SJCRH30 (cell line): Measurements from ENCODE around the gene FIBCD1. TPM values are rescaled to one million over a fixed set of nuclear protein-coding genes. Genes with fewer than 3 reads are reported as not detected.

Experiments
- DNase-seq, 2 experiments: peaks; one replicate each; pipeline ENCODE4 v3.0.0-alpha.2; 2015 to 2020
- H3K27ac ChIP-seq: fragments of 250-450 bp; sonication (Bioruptor Pico); 2 replicates; pipeline ENCODE4 v1.5.1; 2020; ENCODE audit warnings: mild to moderate bottlenecking, moderate library complexity
- H3K27me3 ChIP-seq: fragments of 250-450 bp; sonication (Bioruptor Pico); 2 replicates; pipeline ENCODE4 v1.5.1; 2020; ENCODE audit warnings: mild to moderate bottlenecking, moderate library complexity
- H3K36me3 ChIP-seq: fragments of 250-450 bp; sonication (Bioruptor Pico); 2 replicates; pipeline ENCODE4 v1.5.1; 2020; ENCODE audit warnings: mild to moderate bottlenecking, moderate library complexity
- H3K4me1 ChIP-seq: fragments of 250-450 bp; sonication (Bioruptor Pico); 2 replicates; pipeline ENCODE4 v1.5.1; 2020; ENCODE audit warnings: mild to moderate bottlenecking, moderate library complexity
- H3K4me3 ChIP-seq: fragments of 250-450 bp; sonication (Bioruptor Pico); 2 replicates; pipeline ENCODE4 v1.5.1; 2020; ENCODE audit warnings: mild to moderate bottlenecking, moderate library complexity
- H3K9me3 ChIP-seq: fragments of 250-450 bp; sonication (Bioruptor Pico); replicated peaks from 2 replicates; pipeline ENCODE4 v1.5.1; 2020; ENCODE audit warnings: mild to moderate bottlenecking, moderate library complexity
- total RNA-seq: library from RNA; depleted of rRNA; stranded (reverse); fragments of >200 nt; shearing (Covaris generic); gene quantifications from 2 replicates; pipeline ENCODE4 v1.2.3, GENCODE V29; 2014

Gene FIBCD1
- total RNA-seq, 1 experiment from 2014 or later, result 2.8 TPM

DNA sequence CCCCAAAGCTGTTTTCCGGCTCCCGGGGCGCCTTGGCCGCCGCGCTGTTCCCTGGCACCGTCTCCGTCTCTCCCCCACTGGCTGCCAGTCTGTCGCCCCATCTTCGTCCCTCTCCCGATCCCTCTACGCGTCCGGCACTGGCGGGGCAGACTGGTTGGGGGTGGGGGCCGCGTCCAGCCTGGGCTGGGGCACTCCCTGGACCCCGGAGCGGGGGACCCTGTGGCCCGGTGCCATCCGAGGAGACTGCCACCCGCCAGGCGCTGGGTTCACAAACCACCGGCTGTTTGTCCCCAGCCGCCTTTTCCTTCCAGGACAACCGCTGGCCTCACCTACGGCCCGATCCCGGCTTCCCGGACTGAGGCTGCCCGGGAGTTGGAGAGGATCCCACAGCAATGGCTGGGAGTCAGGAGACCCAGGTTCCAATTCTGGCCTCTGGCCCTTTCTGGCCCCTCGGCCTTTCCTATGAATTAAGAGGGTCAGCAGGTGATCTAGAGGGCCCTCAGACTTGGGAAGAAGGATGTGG is 1.0 kb upstream of the FIBCD1 start:
- Histone ChIP-seq H3K9me3 (no peaks in the 10 kb centered on the region), H3K4me1 (peaks cover 7% of the 10 kb centered on the region), H3K27ac (no peak overlapping the region), H3K36me3 (no peaks in the 10 kb centered on the region), H3K4me3 (no peak overlapping the region), H3K27me3 (peaks cover 29% of the 10 kb centered on the region)
- no peak for DNase-seq

DNA sequence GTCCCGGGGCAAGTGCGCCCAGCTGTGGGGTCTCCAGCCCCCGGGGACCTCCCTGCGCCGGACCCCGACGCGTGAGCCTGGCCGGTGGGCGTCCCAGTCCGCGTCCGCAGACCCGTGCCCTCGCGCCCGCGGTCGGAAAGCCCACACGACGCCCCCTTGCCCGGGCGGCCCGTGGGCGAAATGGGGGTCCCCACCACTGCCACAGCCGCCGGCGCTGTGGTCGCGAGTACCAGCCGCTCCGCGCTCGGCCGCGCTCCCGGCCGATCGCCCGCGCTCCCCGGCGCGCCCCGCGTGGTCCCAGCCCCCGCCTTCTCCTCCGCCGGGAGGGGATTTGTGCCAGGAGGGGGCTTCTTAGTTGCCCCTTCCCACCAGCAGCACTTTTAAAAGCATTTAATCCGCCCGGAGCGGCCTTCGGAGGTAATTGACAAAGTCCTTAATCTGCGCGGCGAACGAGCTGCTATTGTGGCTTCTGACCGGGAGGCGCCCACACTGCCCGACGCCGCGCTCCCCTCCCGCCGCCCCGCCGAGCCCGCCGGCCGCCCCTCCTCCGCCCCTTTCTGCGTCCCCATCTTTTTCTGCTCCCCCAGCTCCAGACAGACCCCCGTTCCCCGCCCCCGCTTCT is 469 bp upstream of the FIBCD1 start:
- Histone ChIP-seq H3K27me3 (peaks cover 33% of the 10 kb centered on the region), H3K36me3 (no peaks in the 10 kb centered on the region), H3K4me3 (peak overlapping the region; percentile 64), H3K4me1 (peaks cover 7% of the 10 kb centered on the region), H3K9me3 (no peaks in the 10 kb centered on the region), H3K27ac (no peak overlapping the region)
- no peak for DNase-seq

DNA sequence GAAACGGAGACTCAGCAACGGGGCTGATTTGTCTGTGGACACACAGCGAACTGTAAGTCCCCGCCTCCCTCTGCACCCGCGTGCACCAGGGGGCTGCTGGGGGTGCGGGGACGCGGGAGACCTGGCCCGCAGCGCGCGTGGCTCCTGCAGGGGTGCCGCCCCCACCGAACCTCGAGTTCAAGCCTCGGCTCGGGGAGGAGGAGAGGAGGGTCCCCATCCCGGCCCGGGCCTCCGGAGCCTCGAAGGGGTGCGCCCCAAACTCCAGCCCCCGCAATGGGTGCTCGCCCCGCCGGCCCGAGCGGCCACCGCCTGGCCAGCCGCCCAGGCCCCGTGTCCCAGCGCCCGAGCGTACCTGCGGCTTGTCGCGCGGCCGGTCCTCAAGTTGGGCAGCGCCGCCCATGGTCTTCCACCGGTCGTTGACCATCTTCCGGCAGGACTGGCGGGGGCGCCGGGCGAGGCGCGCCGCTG is 829 bp downstream of the FIBCD1 start:
- Histone ChIP-seq H3K27ac (no peak overlapping the region), H3K4me3 (peak overlapping the region; percentile 64), H3K27me3 (peaks cover 43% of the 10 kb centered on the region), H3K36me3 (no peaks in the 10 kb centered on the region), H3K4me1 (peaks cover 7% of the 10 kb centered on the region), H3K9me3 (no peaks in the 10 kb centered on the region)
- DNase-seq, result no peak

DNA sequence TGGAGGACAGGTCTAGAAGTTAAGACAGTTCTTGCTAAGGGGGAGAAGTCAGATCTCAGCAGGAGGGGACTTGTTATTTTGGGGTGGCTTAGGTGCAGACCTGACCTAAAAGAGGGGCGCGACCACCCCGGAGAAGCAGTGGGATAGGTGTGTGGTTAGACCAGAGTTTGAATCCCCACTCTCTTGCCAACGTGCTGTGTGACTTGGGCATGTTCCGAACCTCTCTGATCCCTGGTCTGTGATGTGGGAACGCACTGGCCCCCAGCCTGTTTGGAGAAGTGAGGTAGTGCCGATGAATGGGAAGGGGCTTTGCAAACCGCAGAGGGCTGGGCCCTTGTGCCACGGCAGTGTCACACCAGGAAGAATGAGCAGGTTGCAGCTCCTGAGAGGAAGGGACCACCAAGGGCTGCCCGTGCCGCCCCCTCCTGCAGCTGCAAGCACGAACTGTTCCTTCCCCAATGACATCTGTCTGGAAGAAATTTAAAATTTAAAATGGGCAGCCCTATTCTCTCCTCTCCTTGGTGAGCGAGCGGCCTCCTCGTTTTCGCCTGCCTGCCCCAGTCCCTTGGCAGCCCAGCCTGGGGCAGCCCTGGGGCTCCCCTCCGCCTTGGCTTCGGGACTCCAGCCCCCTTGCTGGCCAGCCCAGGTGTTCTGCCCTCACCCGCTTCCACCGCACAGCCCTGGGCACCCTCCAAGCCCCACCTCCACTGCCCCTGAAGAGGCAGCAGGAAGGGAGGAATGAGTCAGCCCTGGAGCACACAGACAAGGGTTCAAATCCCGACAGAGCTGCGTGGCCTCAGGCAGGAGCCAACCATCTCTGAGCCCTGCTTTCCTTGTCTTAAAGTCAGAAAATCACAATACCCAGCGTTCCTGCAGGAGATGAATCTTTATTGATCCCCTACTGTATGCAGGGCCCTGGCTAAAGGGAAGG is 1.6 kb downstream of the FIBCD1 start:
- Histone ChIP-seq H3K4me3 (no peak overlapping the region), H3K9me3 (no peaks in the 10 kb centered on the region), H3K36me3 (no peaks in the 10 kb centered on the region), H3K27ac (no peak overlapping the region), H3K4me1 (peaks cover 7% of the 10 kb centered on the region), H3K27me3 (peaks cover 51% of the 10 kb centered on the region)
- DNase-seq, result no peak

DNA sequence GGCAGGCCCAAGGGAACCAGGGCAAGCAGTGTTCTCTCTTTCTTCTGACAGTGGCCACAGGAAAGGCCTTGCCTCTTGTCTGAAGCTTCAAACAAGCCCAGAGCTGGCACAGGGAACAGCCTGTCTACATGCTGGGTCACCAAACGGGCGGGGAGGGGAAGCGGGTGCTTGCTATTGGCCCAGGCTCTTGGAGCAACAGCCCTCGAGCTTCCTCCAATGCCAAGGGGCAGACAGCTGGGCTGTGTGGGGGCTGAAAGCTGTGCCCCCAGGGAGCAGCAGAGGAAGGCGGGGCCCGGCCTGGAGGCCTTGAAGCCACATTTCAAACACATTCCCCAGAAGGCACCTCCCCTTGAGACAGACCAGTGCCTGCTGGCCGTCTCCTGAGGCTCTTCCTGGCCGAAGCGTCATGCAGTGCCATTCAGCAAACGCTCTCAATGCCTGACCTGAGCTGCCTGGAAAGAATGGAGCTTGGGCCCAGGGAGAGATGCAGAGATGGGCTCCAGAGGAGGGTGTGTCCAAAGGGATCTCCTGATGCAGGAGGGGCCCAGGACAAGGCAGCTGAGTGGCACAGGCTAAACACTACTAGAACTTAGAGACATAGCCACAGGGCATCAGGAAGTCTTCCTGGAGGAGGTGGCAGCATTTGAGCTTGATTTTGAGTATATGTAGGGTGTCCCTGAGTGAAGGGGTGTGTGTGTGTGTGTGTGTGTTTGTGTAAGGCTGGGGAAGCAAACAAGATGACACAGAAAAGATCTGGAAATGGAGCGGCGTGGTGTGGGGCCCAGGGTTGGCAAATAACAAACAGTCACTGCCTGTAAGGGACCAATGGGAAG is 2.5 kb downstream of the FIBCD1 start:
- H3K4me3 ChIP-seq, result no peak overlapping the region
- no peaks in the 10 kb centered on the region for H3K36me3 ChIP-seq
- no peak overlapping the region for H3K27ac ChIP-seq
- peaks cover 14% of the 10 kb centered on the region for H3K4me1 ChIP-seq
- peaks cover 60% of the 10 kb centered on the region for H3K27me3 ChIP-seq
- DNase-seq, result peak; percentile 94 to 95
- H3K9me3 ChIP-seq, result no peaks in the 10 kb centered on the region

DNA sequence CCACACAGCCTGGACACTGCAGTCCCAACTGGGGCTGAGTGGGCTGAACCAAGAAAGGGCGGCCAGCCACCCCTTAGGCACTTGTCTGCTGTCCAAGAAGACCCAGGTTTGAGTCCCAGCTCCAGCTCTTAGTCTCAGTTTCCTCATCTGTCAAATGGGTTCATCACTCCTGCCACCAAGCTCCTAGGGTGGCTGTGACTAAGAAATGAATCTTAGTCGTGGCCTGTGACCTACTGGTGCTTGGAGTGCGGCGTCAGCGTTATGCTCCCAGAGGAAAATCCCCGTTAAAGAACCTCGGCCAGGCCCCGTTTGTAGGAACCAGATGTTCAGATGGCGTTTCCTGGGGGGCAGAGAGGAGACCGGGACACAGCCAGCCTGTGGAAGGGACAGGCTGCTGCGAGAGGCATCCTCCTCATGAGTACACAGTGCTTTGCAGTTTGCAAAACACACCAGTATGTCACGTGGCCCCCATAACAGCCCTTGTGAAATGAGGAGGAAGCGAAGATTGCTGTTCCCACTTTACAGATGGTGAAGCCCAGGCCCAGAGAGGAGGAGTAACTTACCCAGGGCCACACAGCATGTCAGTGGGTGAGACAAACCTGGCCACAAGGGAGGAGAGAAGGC is 3.3 kb downstream of the FIBCD1 start:
- H3K9me3 ChIP-seq, result no peaks in the 10 kb centered on the region
- H3K27me3 ChIP-seq, result peaks cover 64% of the 10 kb centered on the region
- H3K4me3 ChIP-seq, result no peak overlapping the region
- H3K4me1 ChIP-seq, result peaks cover 20% of the 10 kb centered on the region
- no peak overlapping the region for H3K27ac ChIP-seq
- H3K36me3 ChIP-seq, result no peaks in the 10 kb centered on the region
- no peak for DNase-seq

DNA sequence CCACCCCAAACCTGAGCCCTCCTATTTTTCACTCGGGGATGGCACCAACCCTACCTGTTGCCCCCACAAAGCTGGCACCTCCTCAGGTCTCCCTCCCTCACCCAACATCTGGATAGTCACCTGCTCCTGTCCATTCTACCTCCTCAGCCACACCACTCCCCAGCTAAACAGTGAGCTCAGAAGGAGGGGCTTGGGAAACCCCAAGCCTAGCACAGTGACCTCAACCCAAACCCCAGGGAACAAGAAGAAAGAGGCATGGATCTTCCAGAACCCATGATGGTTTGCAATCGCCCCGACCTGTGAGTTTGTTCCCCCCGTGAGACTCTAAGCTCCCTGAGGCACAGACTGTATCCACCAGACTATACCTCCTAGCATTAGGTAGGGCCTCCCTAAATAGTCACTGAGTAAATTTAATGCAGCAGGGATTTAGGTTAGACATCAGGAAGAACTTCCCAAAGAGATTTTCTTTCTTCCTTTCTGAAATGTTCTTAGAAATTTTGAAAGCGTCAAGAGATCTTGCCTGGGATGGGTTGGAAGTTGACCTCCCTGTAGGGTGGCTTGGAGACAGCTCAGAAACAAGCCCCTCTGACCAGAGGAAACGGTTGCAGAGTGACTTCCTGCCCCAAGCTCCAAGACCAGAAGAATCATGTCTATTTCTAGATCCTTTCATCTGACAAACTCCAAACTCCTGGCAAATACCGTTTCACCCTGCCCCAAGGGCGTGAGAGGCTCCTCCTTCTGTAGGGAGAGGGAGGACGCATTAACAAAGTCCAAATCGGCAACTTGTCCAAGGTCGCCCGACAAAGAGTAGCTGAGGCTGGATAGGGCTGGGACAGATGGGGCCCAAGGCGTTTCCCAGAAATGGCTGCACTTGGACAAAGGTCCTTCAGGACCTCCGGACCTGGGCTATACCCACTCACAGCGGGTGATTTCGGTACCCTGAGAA is 4.1 kb downstream of the FIBCD1 start:
- H3K9me3 ChIP-seq, result no peaks in the 10 kb centered on the region
- H3K27ac ChIP-seq, result no peak overlapping the region
- peaks cover 61% of the 10 kb centered on the region for H3K27me3 ChIP-seq

DNA sequence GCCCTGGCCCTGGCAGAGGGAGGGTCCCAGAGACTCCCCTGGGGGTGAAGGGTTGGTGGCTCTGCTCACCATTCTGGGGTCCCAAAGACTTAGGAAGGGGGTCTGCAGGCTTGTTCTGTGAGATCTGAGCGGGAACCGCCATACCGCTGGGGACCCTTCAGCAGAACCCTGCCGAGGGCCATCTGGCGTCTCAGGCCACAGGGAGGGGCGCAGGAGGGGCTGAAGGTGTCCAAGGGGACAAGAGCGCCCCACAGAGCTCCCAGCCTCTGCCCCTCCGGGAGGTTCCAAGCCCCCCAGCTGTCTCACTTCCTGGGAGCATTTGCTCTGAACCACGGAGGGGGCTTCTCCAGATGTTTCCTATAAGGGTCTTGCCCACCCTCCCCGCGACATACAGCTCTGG is 4.8 kb downstream of the FIBCD1 start:
- Histone ChIP-seq H3K36me3 (no peaks in the 10 kb centered on the region), H3K4me3 (no peak overlapping the region), H3K27ac (no peak overlapping the region), H3K27me3 (peaks cover 60% of the 10 kb centered on the region), H3K9me3 (no peaks in the 10 kb centered on the region), H3K4me1 (peaks cover 21% of the 10 kb centered on the region)
- DNase-seq, result no peak

More for the DNA sequence above, 4.1 kb downstream of the FIBCD1 start:
- no peaks in the 10 kb centered on the region for H3K36me3 ChIP-seq
- DNase-seq, result peak in 1 of 2 experiments; percentile 44
- no peak overlapping the region for H3K4me3 ChIP-seq
- peaks cover 20% of the 10 kb centered on the region for H3K4me1 ChIP-seq

DNA sequence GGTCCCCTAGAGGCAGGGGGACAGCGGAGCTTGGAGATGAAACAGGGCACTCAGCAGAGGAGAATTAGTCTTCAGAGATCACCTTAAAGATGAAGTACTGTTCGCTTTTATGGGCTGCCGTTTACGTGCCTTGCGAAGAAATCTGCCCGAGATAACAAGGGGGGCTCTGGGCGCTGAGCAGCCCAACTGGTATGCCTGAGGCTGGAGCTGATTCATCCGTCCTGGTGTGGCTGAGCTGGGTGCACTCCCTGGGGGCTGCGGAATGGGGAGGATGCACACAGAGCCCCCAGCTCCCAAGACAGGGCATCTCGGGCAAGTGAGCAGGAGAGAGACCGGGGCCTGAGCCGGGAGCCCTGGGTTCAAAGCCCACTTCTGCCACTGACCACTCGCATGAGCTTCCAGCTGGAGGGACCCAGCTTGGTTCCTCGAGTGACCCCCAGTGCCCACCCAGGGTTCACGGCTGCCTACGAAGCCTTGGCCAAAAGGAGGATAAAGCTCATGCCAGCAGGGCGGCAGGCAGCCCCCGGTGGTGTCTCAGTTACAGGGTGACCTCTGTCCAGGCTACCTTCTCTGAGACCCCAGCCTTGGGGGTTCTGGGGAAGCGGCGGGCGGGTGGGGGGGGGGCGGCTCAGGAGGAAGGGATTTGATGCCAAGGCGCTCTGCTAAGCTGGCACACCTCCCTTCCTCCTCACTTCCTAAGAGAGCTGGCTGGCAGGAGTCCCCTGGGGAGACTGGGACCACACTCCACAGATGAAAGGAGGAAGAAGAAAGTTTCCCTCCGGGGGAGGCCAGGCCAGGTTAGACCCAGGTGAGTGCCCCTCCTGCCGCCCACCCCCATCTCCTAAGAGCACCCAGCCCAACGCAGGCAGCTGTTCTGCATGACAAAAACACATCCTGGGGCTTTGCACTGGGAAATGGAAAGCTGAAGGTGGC is 5.7 kb downstream of the FIBCD1 start:
- no peaks in the 10 kb centered on the region for H3K9me3 ChIP-seq
- no peak for DNase-seq
- H3K4me3 ChIP-seq, result no peak overlapping the region
- no peak overlapping the region for H3K27ac ChIP-seq
- H3K36me3 ChIP-seq, result no peaks in the 10 kb centered on the region
- peaks cover 55% of the 10 kb centered on the region for H3K27me3 ChIP-seq
- peaks cover 30% of the 10 kb centered on the region for H3K4me1 ChIP-seq

DNA sequence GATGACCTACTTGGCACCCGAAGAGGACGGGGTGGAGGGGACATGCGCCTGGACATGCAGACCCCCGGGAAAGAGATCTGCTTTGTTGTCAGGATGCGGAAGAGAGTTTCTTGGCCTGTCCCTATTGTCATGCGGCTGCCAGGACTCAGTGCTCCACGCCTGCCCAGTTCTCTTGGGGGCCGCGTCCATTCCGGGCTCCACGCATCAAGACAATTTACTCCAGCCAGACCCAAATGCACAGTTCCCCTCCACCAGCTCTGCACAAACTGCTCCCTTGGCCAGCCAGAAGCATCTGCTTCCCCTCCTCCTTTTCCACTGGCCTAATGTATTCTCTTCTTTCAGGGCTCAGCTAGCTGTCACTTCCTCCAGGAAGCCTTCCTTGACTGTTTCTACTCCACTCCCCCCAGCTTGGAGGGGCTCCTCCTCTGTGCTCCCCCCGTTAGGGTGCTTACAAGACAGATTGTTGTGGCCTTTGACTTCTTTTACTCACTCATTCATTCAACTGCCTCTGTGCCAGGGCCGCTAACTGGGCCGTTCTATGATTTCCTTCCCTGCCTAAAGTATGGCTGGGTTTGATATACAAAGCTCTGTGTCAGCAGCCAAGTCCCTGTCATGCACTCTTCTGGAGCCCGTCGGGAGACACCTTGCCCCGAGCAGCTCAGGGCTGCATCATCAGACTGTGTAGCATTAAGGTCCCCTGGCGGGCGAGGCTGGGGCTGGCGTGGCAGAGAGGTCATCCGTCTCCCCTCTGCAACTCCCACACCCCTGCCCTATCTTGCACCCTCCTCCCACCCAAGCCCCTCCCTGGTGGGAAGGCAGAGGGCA is 6.6 kb downstream of the FIBCD1 start:
- Histone ChIP-seq H3K9me3 (no peaks in the 10 kb centered on the region), H3K36me3 (no peaks in the 10 kb centered on the region), H3K27me3 (peaks cover 49% of the 10 kb centered on the region), H3K4me1 (peaks cover 39% of the 10 kb centered on the region), H3K27ac (no peak overlapping the region), H3K4me3 (no peak overlapping the region)
- no peak for DNase-seq

DNA sequence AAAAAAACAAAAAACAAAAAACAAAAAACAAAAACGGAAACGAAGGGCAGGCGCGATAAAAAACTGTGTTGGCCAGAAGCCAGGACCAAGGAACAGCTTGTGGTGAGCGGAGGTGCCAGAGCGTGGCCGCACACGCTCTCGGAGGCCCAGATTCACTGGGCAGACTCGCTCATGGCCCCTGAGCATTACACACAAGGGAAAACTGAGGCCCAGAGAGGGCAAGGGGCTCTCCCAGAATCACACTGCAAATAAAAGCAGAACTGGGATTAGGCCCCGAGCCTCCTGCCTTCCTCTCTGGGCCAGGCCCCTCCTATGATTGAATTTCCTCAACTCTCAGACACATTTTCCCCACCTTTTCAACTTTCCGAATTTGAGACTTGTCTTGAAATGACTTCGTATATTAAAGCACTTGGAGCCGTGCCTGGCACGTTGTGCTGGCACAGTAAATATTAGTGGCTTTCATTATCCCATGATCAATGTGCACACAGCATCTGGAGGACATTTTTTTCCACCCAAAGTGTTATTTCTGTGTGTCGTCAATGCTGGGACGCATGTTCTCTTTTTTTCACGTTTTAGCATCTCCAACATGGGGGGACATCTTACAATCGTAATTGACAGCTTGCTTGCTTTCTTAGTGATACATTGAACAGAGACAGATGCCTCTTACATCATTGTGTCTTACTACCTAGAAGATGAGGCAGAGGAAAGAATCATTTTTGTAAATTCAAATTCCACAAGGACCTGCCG is 7.4 kb downstream of the FIBCD1 start:
- peak in 1 of 2 experiments; percentile 57 for DNase-seq

More for the DNA sequence above, 7.4 kb downstream of the FIBCD1 start:
- H3K27me3 ChIP-seq, result peaks cover 43% of the 10 kb centered on the region
- H3K9me3 ChIP-seq, result no peaks in the 10 kb centered on the region
- H3K4me3 ChIP-seq, result no peak overlapping the region
- no peaks in the 10 kb centered on the region for H3K36me3 ChIP-seq
- H3K4me1 ChIP-seq, result peaks cover 40% of the 10 kb centered on the region
- no peak overlapping the region for H3K27ac ChIP-seq
